ENCODE results near the gene SMYD3. TPM values are rescaled to one million over a fixed set of nuclear protein-coding genes. Genes with fewer than 3 reads are reported as not detected.

SMYD3 gene
- total and polyA plus RNA-seq, 2 of the 13 experiments (the other 11 are each of a cell fraction or from before 2014, with no cell fraction given) = 27.7 to 35.8 TPM

GRCh38 chr1:246532519-246532918 lies 25.4 kb upstream of the SMYD3 start:
- BruUV-seq (replicated peaks) = no TSS peak
- Histone ChIP-seq H3K79me2 (ENCODE audit: insufficient read depth, low read length) (no peaks in the 10 kb centered on the region), H3K4me1 (ENCODE audit: insufficient read depth, low read length) (peaks cover 20% of the 10 kb centered on the region), H2AFZ (ENCODE audit: low read length) (no peak overlapping the region), H3K36me3 (replicated peaks in 1 of 2; ENCODE audit: control insufficient read depth in 1 of 2, insufficient read depth in 2 of 2, low read length in 2 of 2) (no peaks in the 10 kb centered on the region), H3K4me3 (replicated peaks in 1 of 3; ENCODE audit: insufficient read depth in 1 of 3, low read depth in 2 of 3, low read length in 3 of 3) (no peak overlapping the region), H3K4me2 (ENCODE audit: low read depth, low read length) (no peak overlapping the region), H4K20me1 (ENCODE audit: insufficient read depth, low read length) (no peaks in the 10 kb centered on the region), H3K9me3 (ENCODE audit: low read length) (peaks cover 14% of the 10 kb centered on the region), H3K27me3 (ENCODE audit: control insufficient read depth in 1 of 2, insufficient read depth in 2 of 2, low read length in 2 of 2) (peaks cover 0 to 4% of the 10 kb centered on the region in 2 experiments; a peak in 1 of 5 replicates), H3K9ac (ENCODE audit: insufficient read depth, low read depth, low read length) (no peak overlapping the region), H3K27ac (ENCODE audit: extremely low read length, insufficient read depth, low read length) (no peak overlapping the region)
- DNase-seq (ENCODE audit: low spot score) (no peak), FAIRE-seq (no peak), ATAC-seq (peak; percentile 75)
- ChIA-PET POLR2A (no interaction called here), CTCF (ENCODE audit: low intra/inter-chr PET ratio, low total read pairs) (interaction anchor here (1.7 kb wide), 1 partner anchor 35 kb away, joined by 10 read pairs; no protein-coding TSS in a partner anchor)
- 0% methylated on average over 1 of the region's 1 CpG for WGBS (ENCODE audit: low lambda C conversion rate)
- TF ChIP-seq NFAT5 (CRISPR knock-in tag; IDR thresholded peaks at IDR 0.05) (no peak), MAFK (conservative IDR thresholded peaks at IDR 0.05 in 1 of 2, IDR thresholded peaks at IDR 0.05 in 1 of 2; ENCODE audit: low read length in 2 of 2) (no peak), SMC3 (IDR thresholded peaks at IDR 0.05; ENCODE audit: low read length) (peak; percentile 16; the same call in 1 of the 2 replicates), ZNF274 (CRISPR knock-in tag; IDR thresholded peaks at IDR 0.05) (no peak), ZNF773 (CRISPR knock-in tag; IDR thresholded peaks at IDR 0.05; ENCODE audit: borderline replicate concordance) (no peak), CEBPB (IDR thresholded peaks at IDR 0.05; ENCODE audit: borderline replicate concordance, low read depth, low read length) (no peak), TSC22D2 (CRISPR knock-in tag; IDR thresholded peaks at IDR 0.05; ENCODE audit: borderline replicate concordance) (no peak), NFRKB (IDR thresholded peaks at IDR 0.05) (no peak), STAG1 (CRISPR knock-in tag; IDR thresholded peaks at IDR 0.05) (peak; percentile 23; the same call in 1 of the 2 replicates), ZNF343 (CRISPR knock-in tag; IDR thresholded peaks at IDR 0.05) (no peak)
- TF ChIP-seq, protein P1, sequence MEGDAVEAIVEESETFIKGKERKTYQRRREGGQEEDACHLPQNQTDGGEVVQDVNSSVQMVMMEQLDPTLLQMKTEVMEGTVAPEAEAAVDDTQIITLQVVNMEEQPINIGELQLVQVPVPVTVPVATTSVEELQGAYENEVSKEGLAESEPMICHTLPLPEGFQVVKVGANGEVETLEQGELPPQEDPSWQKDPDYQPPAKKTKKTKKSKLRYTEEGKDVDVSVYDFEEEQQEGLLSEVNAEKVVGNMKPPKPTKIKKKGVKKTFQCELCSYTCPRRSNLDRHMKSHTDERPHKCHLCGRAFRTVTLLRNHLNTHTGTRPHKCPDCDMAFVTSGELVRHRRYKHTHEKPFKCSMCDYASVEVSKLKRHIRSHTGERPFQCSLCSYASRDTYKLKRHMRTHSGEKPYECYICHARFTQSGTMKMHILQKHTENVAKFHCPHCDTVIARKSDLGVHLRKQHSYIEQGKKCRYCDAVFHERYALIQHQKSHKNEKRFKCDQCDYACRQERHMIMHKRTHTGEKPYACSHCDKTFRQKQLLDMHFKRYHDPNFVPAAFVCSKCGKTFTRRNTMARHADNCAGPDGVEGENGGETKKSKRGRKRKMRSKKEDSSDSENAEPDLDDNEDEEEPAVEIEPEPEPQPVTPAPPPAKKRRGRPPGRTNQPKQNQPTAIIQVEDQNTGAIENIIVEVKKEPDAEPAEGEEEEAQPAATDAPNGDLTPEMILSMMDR (CRISPR knock-in tag; IDR thresholded peaks at IDR 0.05) = peak; percentile 33; the same call in 1 of the 2 replicates
- in situ Hi-C loops (cut with HindIII; ENCODE audit: extremely low pct_ligation_motif_present, low pct_unique_long_range_greater_than_20kb) = no loop called here
- intact Hi-C loops (cut with micrococcal nuclease; ENCODE audit: unreplicated experiment) = loop anchor here (2.0 kb wide), 1 partner anchor 34 kb away; no protein-coding TSS in a partner anchor
